Measurements from ENCODE around the gene SPAG17. TPM values are rescaled to one million over a fixed set of nuclear protein-coding genes. Genes with fewer than 3 reads are reported as not detected.

Gene SPAG17
- total and polyA plus RNA-seq, 2 donors (not counting 1 experiment from before 2014, with no cell fraction given) = not detected

DNA sequence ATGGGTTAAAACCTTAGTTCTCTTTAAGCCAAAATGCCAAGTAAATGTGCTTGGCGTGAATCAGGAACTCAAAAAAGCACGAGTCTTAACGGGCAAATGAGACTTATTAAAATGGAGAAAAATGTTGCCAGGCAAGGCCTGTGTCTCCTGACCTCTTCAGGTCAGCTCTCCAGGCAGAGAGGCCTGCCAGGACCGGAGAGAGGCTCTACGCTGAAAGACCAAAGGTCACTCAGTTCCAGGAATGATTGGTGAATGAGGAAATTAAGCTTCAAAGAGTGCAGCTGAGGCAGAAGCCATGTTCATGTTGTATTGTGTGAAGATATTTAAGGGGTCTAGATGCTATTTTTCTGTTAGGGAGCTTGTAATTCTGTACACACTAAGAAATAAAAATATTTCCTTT is 66.6 kb downstream of the SPAG17 start:
- Mint-ChIP-seq H3K9me3 (ENCODE audit: insufficient read depth) (no peaks in the 10 kb centered on the region), H3K27me3 (peaks cover 4% of the 10 kb centered on the region), H3K4me1 (no peaks in the 10 kb centered on the region), H3K4me3 (no peak overlapping the region), H3K27ac (no peak overlapping the region)
- Histone ChIP-seq H3K4me2 (replicated peaks; ENCODE audit: low read depth, low read length, poor library complexity, severe bottlenecking) (no peak overlapping the region), H3K79me2 (ENCODE audit: control insufficient read depth, insufficient read depth, low read length) (no peaks in the 10 kb centered on the region), H3K9ac (ENCODE audit: low read length) (no peak overlapping the region), H3K27ac (ENCODE audit: low read length in 2 of 2) (no peak overlapping the region), H3K4me3 (ENCODE audit: control extremely low read depth in 1 of 5, extremely low read depth in 1 of 5, insufficient read depth in 1 of 5, low read depth in 2 of 5, low read length in 4 of 5) (no peak overlapping the region), H2AFZ (ENCODE audit: insufficient read depth, low read depth, low read length, poor library complexity, severe bottlenecking) (no peak overlapping the region), H3K9me3 (ENCODE audit: control extremely low read depth in 1 of 3, control insufficient read depth in 2 of 3, insufficient read depth in 1 of 3, low read length in 2 of 3) (no peaks in the 10 kb centered on the region), H3K36me3 (replicated peaks in 1 of 2; ENCODE audit: control extremely low read depth in 1 of 2, control insufficient read depth in 1 of 2, extremely low read depth in 1 of 2, insufficient read depth in 2 of 2, low read length in 1 of 2) (no peaks in the 10 kb centered on the region), H4K20me1 (ENCODE audit: control insufficient read depth, insufficient read depth, low read length, poor library complexity, severe bottlenecking) (no peaks in the 10 kb centered on the region), H3K4me1 (ENCODE audit: control insufficient read depth in 2 of 2, insufficient read depth in 2 of 2, low read length in 2 of 2) (no peaks in the 10 kb centered on the region), H3K27me3 (replicated peaks in 1 of 4; ENCODE audit: control extremely low read depth in 1 of 4, control insufficient read depth in 3 of 4, insufficient read depth in 4 of 4, low read length in 3 of 4) (no peaks in the 10 kb centered on the region)
- TF ChIP-seq EZH2 (IDR thresholded peaks at IDR 0.05; ENCODE audit: borderline replicate concordance, insufficient read depth, low read depth, low read length, poor library complexity, severe bottlenecking) (no peak), CTCF (IDR thresholded peaks at IDR 0.05) (no peak)
- ATAC-seq (ENCODE audit: low read depth) (no peak), DNase-seq (no peak)
- 79% methylated on average over 5 of the region's 5 CpGs for WGBS (ENCODE audit: insufficient coverage)
- ChIA-PET CTCF (no interaction called here), POLR2A (no interaction called here)
- intact Hi-C loops (cut with micrococcal nuclease) = no loop called here

- Histone ChIP-seq H2AFZ (ENCODE audit: insufficient read depth, low read depth, low read length, poor library complexity, severe bottlenecking) (no peak overlapping the region), H3K27ac (ENCODE audit: low read length in 2 of 2) (no peak overlapping the region), H3K79me2 (ENCODE audit: control insufficient read depth, insufficient read depth, low read length) (no peaks in the 10 kb centered on the region), H3K9me3 (ENCODE audit: control extremely low read depth in 1 of 3, control insufficient read depth in 2 of 3, insufficient read depth in 1 of 3, low read length in 2 of 3) (no peaks in the 10 kb centered on the region), H3K4me2 (replicated peaks; ENCODE audit: low read depth, low read length, poor library complexity, severe bottlenecking) (no peak overlapping the region), H4K20me1 (ENCODE audit: control insufficient read depth, insufficient read depth, low read length, poor library complexity, severe bottlenecking) (no peaks in the 10 kb centered on the region), H3K36me3 (replicated peaks in 1 of 2; ENCODE audit: control extremely low read depth in 1 of 2, control insufficient read depth in 1 of 2, extremely low read depth in 1 of 2, insufficient read depth in 2 of 2, low read length in 1 of 2) (no peaks in the 10 kb centered on the region), H3K9ac (ENCODE audit: low read length) (no peak overlapping the region), H3K4me3 (ENCODE audit: control extremely low read depth in 1 of 5, extremely low read depth in 1 of 5, insufficient read depth in 1 of 5, low read depth in 2 of 5, low read length in 4 of 5) (no peak overlapping the region), H3K27me3 (replicated peaks in 1 of 4; ENCODE audit: control extremely low read depth in 1 of 4, control insufficient read depth in 3 of 4, insufficient read depth in 4 of 4, low read length in 3 of 4) (no peaks in the 10 kb centered on the region), H3K4me1 (ENCODE audit: control insufficient read depth in 2 of 2, insufficient read depth in 2 of 2, low read length in 2 of 2) (no peaks in the 10 kb centered on the region)
- peaks cover 4% of the 10 kb centered on the region for H3K27me3 Mint-ChIP-seq
- DNase-seq (no peak), ATAC-seq (ENCODE audit: low read depth) (no peak)
- 100% methylated on average over 3 of the region's 4 CpGs for WGBS (ENCODE audit: insufficient coverage)
- TF ChIP-seq CTCF (IDR thresholded peaks at IDR 0.05) = no peak
- TF ChIP-seq EZH2 (IDR thresholded peaks at IDR 0.05; ENCODE audit: borderline replicate concordance, insufficient read depth, low read depth, low read length, poor library complexity, severe bottlenecking) = no peak
- CTCF ChIA-PET = no interaction called here
- POLR2A ChIA-PET = no interaction called here
- intact Hi-C loops (cut with micrococcal nuclease) = no loop called here
- no peaks in the 10 kb centered on the region for H3K9me3 Mint-ChIP-seq (ENCODE audit: insufficient read depth)
- no peaks in the 10 kb centered on the region for H3K4me1 Mint-ChIP-seq
- H3K4me3 Mint-ChIP-seq = no peak overlapping the region
- no peak overlapping the region for H3K27ac Mint-ChIP-seq
Observed at GRCh38 chr1:118117521-118117920, 67.5 kb downstream of the SPAG17 start.

Data from B cell (primary cell).